HEK293T (cell line): Measurements from ENCODE around the gene PRIMPOL.

Experiments
- CTCF ChIA-PET: fragments of 350-600 bp; formaldehyde crosslinking; extraction: SDS; loops from one replicate; lab custom pipeline; 2021; ENCODE audit warnings: antibody characterized with exemption, inconsistent platforms; lab: Yijun Ruan, JAX
- POLR2A ChIA-PET: fragments of 350-600 bp; formaldehyde crosslinking; extraction: SDS; loops from one replicate; lab custom pipeline; 2020; ENCODE audit warnings: antibody characterized with exemption, inconsistent platforms; lab: Yijun Ruan, JAX
- DNase-seq: peaks from one replicate; pipeline ENCODE4 v3.0.0; 2012; ENCODE audit warnings: mixed read lengths; ENCODE audit errors: extremely low spot score
- ARNT ChIP-seq: fragments of 450-650 bp; IDR thresholded peaks from 2 replicates; pipeline ENCODE4 v1.6.1; 2017; ENCODE audit warnings: mild to moderate bottlenecking
- BHLHE40 ChIP-seq: fragments of 450-650 bp; IDR thresholded peaks from 2 replicates; pipeline ENCODE4 v1.6.1; 2016; ENCODE audit warnings: mild to moderate bottlenecking, moderate library complexity, borderline replicate concordance
- CTBP1 ChIP-seq: fragments of 450-650 bp; IDR thresholded peaks from 2 replicates; pipeline ENCODE4 v1.6.1; 2016; ENCODE audit warnings: borderline replicate concordance
- ELF4 ChIP-seq: fragments of 450-650 bp; IDR thresholded peaks from 2 replicates; pipeline ENCODE4 v1.6.1; 2017; ENCODE audit warnings: antibody characterized with exemption
- FOXA1 ChIP-seq: fragments of 450-650 bp; IDR thresholded peaks from 2 replicates; pipeline ENCODE4 v1.6.1; 2016; ENCODE audit warnings: mild to moderate bottlenecking
- FOXK2 ChIP-seq: fragments of 450-650 bp; IDR thresholded peaks from 2 replicates; pipeline ENCODE4 v1.6.1; 2016; ENCODE audit warnings: mild to moderate bottlenecking
- FOXM1 ChIP-seq: fragments of 450-650 bp; IDR thresholded peaks from 2 replicates; pipeline ENCODE4 v1.6.1; 2017; ENCODE audit warnings: mild to moderate bottlenecking, borderline replicate concordance
- HDGF ChIP-seq: fragments of 450-650 bp; IDR thresholded peaks from 2 replicates; pipeline ENCODE4 v1.6.1; 2017; ENCODE audit warnings: antibody characterized with exemption, borderline replicate concordance
- L3MBTL2 ChIP-seq: fragments of 450-650 bp; conservative IDR thresholded peaks from 2 replicates; pipeline ENCODE4 v1.6.1; 2016; ENCODE audit warnings: mild to moderate bottlenecking
- LEF1 ChIP-seq: fragments of 450-650 bp; IDR thresholded peaks from 2 replicates; pipeline ENCODE4 v1.6.1; 2017; ENCODE audit warnings: mild to moderate bottlenecking, borderline replicate concordance
- NFRKB ChIP-seq: fragments of 450-650 bp; IDR thresholded peaks from 2 replicates; pipeline ENCODE4 v1.6.1; 2016; ENCODE audit warnings: mild to moderate bottlenecking, moderate library complexity
- PKNOX1 ChIP-seq: fragments of 450-650 bp; IDR thresholded peaks from 2 replicates; pipeline ENCODE4 v1.6.1; 2016
- SP1 ChIP-seq: fragments of 450-650 bp; IDR thresholded peaks from 2 replicates; pipeline ENCODE4 v1.6.1; 2017
- SUZ12 ChIP-seq: fragments of 450-650 bp; IDR thresholded peaks from 2 replicates; pipeline ENCODE4 v1.6.1; 2016; ENCODE audit warnings: mild to moderate bottlenecking
- TARDBP ChIP-seq: fragments of 450-650 bp; IDR thresholded peaks from 2 replicates; pipeline ENCODE4 v1.6.1; 2016
- ZNF384 ChIP-seq: fragments of 450-650 bp; IDR thresholded peaks from 2 replicates; pipeline ENCODE4 v1.6.1; 2016

Gene PRIMPOL

GRCh38 chr4:184684491-184685189 is 35.1 kb downstream of the PRIMPOL start:
- no peak for TF ChIP-seq FOXM1
- no peak for TF ChIP-seq HDGF
- TF ChIP-seq L3MBTL2: no peak
- TF ChIP-seq SUZ12: no peak
- TF ChIP-seq ZNF384: no peak
- no peak for TF ChIP-seq CTBP1
- no peak for TF ChIP-seq ARNT
- TF ChIP-seq TARDBP: no peak
- TF ChIP-seq FOXK2: no peak
- TF ChIP-seq PKNOX1: no peak
- TF ChIP-seq FOXA1: no peak
- no peak for TF ChIP-seq NFRKB
- TF ChIP-seq SP1: no peak
- no peak for TF ChIP-seq ELF4
- TF ChIP-seq BHLHE40: no peak
- no peak for TF ChIP-seq LEF1
- ChIA-PET CTCF (interaction anchor here (0.8 kb wide), 1 partner anchor 38 kb away, joined by 7 read pairs; no protein-coding TSS in a partner anchor), POLR2A (interaction anchor here (0.6 to 0.7 kb wide), 2 partner anchors 396 to 421 kb away, joined by 3 read pairs; no protein-coding TSS in a partner anchor)
- no peak for DNase-seq

GRCh38 chr4:184688005-184688404 is 38.5 kb downstream of the PRIMPOL start:
- no peak for TF ChIP-seq NFRKB
- TF ChIP-seq SP1: no peak
- TF ChIP-seq L3MBTL2: no peak
- no peak for TF ChIP-seq HDGF
- ChIA-PET CTCF (no interaction called here), POLR2A (no interaction called here)
- DNase-seq: no peak

GRCh38 chr4:184688447-184688846 is 38.9 kb downstream of the PRIMPOL start:
- POLR2A ChIA-PET: interaction anchor here (2.6 kb wide), 1 partner anchor 39 kb away, joined by 8 read pairs; the partner anchor contains the start of genes CASP3 and PRIMPOL
- no peak for DNase-seq
- no peak for TF ChIP-seq ZNF384
- no peak for TF ChIP-seq BHLHE40
- no peak for TF ChIP-seq FOXK2
- TF ChIP-seq HDGF: no peak
- TF ChIP-seq ARNT: no peak
- TF ChIP-seq SP1: no peak
- no peak for TF ChIP-seq TARDBP
- TF ChIP-seq LEF1: no peak
- no peak for TF ChIP-seq PKNOX1
- no peak for TF ChIP-seq ELF4
- no peak for TF ChIP-seq FOXA1
- no peak for TF ChIP-seq NFRKB
- no peak for TF ChIP-seq FOXM1
- TF ChIP-seq SUZ12: no peak
- no peak for TF ChIP-seq CTBP1
- TF ChIP-seq L3MBTL2: no peak
- CTCF ChIA-PET: no interaction called here

- CTCF ChIA-PET: no interaction called here
- no peak for TF ChIP-seq SUZ12
- TF ChIP-seq ARNT: no peak
- TF ChIP-seq ELF4: no peak
- TF ChIP-seq CTBP1: no peak
- no peak for TF ChIP-seq PKNOX1
- TF ChIP-seq BHLHE40: no peak
- TF ChIP-seq L3MBTL2: no peak
- TF ChIP-seq FOXK2: no peak
- TF ChIP-seq FOXA1: no peak
- TF ChIP-seq LEF1: no peak
- no peak for TF ChIP-seq FOXM1
- POLR2A ChIA-PET: interaction anchor here (1.6 to 2.6 kb wide), 2 partner anchors 40 to 44 kb away, joined by 5 to 8 read pairs; partner anchors contain the start of genes CASP3, CENPU and PRIMPOL
- no peak for DNase-seq
These were observed 40.1 kb downstream of the PRIMPOL start for GRCh38 chr4:184689681-184690080.

- TF ChIP-seq L3MBTL2: no peak
- no peak for TF ChIP-seq FOXK2
- no peak for TF ChIP-seq ARNT
- ChIA-PET CTCF (interaction anchor here (0.6 kb wide), 1 partner anchor 68 kb away, joined by 5 read pairs; no protein-coding TSS in a partner anchor), POLR2A (no interaction called here)
- DNase-seq: no peak
These were observed 43.5 kb downstream of the PRIMPOL start for GRCh38 chr4:184693056-184693455.

- ChIA-PET POLR2A (interaction anchor here (1.3 to 1.6 kb wide), 2 partner anchors 40 to 220 kb away, joined by 3 to 4 read pairs; partner anchors contain the start of genes CENPU and IRF2), CTCF (no interaction called here)
- DNase-seq: no peak
These were observed 44.9 kb downstream of the PRIMPOL start for GRCh38 chr4:184694412-184694956.

More at GRCh38 chr4:184694412-184694956, 44.9 kb downstream of the PRIMPOL start:
- no peak for TF ChIP-seq SUZ12
- TF ChIP-seq CTBP1: no peak
- no peak for TF ChIP-seq LEF1
- no peak for TF ChIP-seq SP1
- no peak for TF ChIP-seq FOXK2
- TF ChIP-seq L3MBTL2: no peak
- TF ChIP-seq FOXA1: no peak
- no peak for TF ChIP-seq ZNF384
- TF ChIP-seq HDGF: no peak
- TF ChIP-seq ARNT: no peak
- no peak for TF ChIP-seq FOXM1
- no peak for TF ChIP-seq TARDBP
- TF ChIP-seq NFRKB: no peak
- no peak for TF ChIP-seq BHLHE40
- no peak for TF ChIP-seq PKNOX1
- no peak for TF ChIP-seq ELF4
